Neural progenitor cell (in vitro differentiated cells): Measurements from ENCODE around the gene WASHC2C. TPM values are rescaled to one million over a fixed set of nuclear protein-coding genes. Genes with fewer than 3 reads are reported as not detected.
"Not testable (repeated sequence)": the region's sequence is repeated elsewhere in the genome, so short reads cannot be mapped to it uniquely, and the experiment has no call there.

Source experiments
- DNase-seq: peaks from one replicate; pipeline ENCODE4 v3.0.0-alpha.2; 2016; ENCODE audit warnings: low spot score
- H2AFZ ChIP-seq: fragments of 200-600 bp; sonication (generic); replicated peaks from 2 replicates; pipeline ENCODE4 v1.6.1; 2016; ENCODE audit warnings: antibody characterized with exemption
- H3F3A ChIP-seq: fragments of 200-600 bp; sonication (generic); 2 replicates; pipeline ENCODE4 v1.6.1; 2016; ENCODE audit warnings: antibody characterized with exemption, low read depth
- H3K27ac ChIP-seq: fragments of 200-600 bp; sonication (generic); 2 replicates; pipeline ENCODE4 v1.5.1; 2016; ENCODE audit warnings: mild to moderate bottlenecking
- H3K27me3 ChIP-seq: fragments of 200-600 bp; sonication (generic); 2 replicates; pipeline ENCODE4 v1.6.1; 2016; ENCODE audit warnings: mild to moderate bottlenecking, moderate library complexity
- H3K36me3 ChIP-seq: fragments of 200-600 bp; sonication (generic); 2 replicates; pipeline ENCODE4 v1.5.1; 2016
- H3K4me1 ChIP-seq: fragments of 200-600 bp; sonication (generic); 2 replicates; pipeline ENCODE4 v1.6.1; 2016; ENCODE audit warnings: mixed run types
- H3K4me2 ChIP-seq: fragments of 200-600 bp; sonication (generic); 2 replicates; pipeline ENCODE4 v1.6.1; 2016
- H3K4me3 ChIP-seq: fragments of 200-600 bp; sonication (generic); 2 replicates; pipeline ENCODE4 v1.5.1; 2016
- H3K79me2 ChIP-seq: fragments of 200-600 bp; sonication (generic); 2 replicates; pipeline ENCODE4 v1.6.1; 2016; ENCODE audit warnings: low read depth
- H3K9ac ChIP-seq: fragments of 200-600 bp; sonication (generic); 2 replicates; pipeline ENCODE4 v1.6.1; 2016
- H3K9me3 ChIP-seq: fragments of 200-600 bp; sonication (generic); 2 replicates; pipeline ENCODE4 v1.5.1; 2016; ENCODE audit warnings: low read depth
- H4K20me1 ChIP-seq: fragments of 200-600 bp; sonication (generic); 2 replicates; pipeline ENCODE4 v1.6.1; 2016; ENCODE audit warnings: low read depth
- H3K27ac Mint-ChIP-seq: 3 replicates; pipeline ENCODE4 v1.8.0; 2021; ENCODE audit warnings: mixed read lengths
- H3K27me3 Mint-ChIP-seq: 2 replicates; pipeline ENCODE4 v1.8.0; 2022; ENCODE audit warnings: low read depth, mild to moderate bottlenecking, inconsistent platforms, moderate library complexity, mixed read lengths; ENCODE audit not compliant: insufficient read depth
- H3K36me3 Mint-ChIP-seq: 3 replicates; pipeline ENCODE4 v1.8.0; 2021; ENCODE audit warnings: mixed read lengths
- H3K4me1 Mint-ChIP-seq: 3 replicates; pipeline ENCODE4 v1.8.0; 2021; ENCODE audit warnings: mixed read lengths
- H3K4me3 Mint-ChIP-seq: 3 replicates; pipeline ENCODE4 v1.8.0; 2021; ENCODE audit warnings: mild to moderate bottlenecking, moderate library complexity, mixed read lengths
- H3K9me3 Mint-ChIP-seq: 3 replicates; pipeline ENCODE4 v1.8.0; 2020; ENCODE audit warnings: mixed read lengths
- total RNA-seq: library from RNA; depleted of rRNA; stranded (reverse); fragments of >200 nt; gene quantifications from 2 replicates; pipeline ENCODE4 v1.2.3, GENCODE V29; 2015; ENCODE audit warnings: low replicate concordance
- TF ChIP-seq, protein P1 (sequence below): fragments of 200-600 bp; sonication (generic); IDR thresholded peaks from 2 replicates; pipeline ENCODE4 v1.5.1; 2017; ENCODE audit warnings: antibody characterized with exemption, mild to moderate bottlenecking

WASHC2C gene
- total RNA-seq, 1 donor from 2014 or later: 33.0 TPM

DNA sequence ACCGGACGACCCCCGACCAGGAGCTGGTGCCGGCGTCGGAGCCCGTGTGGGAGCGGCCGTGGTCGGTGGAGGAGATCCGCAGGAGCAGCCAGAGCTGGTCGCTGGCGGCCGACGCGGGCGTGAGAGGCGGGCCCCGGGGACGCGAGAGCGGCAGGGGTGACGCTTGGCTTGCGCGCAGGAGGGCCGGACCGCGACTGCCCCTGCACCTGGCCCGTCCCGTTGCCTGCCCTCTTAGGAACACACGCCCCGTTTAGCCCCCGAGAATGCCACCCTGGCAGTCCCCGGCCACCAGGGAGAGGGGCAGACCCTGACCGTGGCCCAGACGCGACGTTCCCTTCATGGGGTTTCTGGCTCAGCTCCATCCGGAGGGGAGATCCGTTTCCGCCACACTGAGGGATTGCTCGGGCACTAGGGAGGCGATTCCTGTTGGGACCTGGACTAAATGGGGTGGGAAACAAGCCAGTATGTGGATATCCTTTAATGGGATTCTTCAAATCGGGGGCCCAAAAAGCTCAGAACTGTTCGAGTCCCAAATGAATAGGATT is 427 bp downstream of the WASHC2C start:
- peak overlapping the region; percentile 84 for H3K9ac ChIP-seq
- not testable (repeated sequence) for H3K27ac Mint-ChIP-seq

DNA sequence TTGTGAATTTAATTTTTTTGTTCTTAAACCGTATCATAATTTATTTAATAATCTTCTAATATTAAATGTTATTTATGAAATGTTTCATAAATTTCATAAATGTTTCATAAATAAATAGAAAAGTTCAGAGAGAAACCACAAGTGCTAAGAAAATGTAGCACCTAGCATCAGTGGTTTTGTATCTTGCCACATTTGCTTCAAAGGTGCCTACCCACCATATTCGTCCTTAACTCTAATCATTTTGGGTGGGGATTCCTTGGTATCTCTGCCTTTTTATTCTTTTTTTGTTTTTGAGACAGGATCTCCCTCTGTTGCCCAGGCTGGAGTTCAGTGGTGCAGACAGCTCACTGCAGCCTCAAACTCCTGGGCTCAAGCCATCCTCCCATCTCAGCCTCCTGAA is 7.4 kb downstream of the WASHC2C start:
- H3K4me1 ChIP-seq, H3K27ac ChIP-seq, DNase-seq, H3K9ac ChIP-seq, H3K27me3 ChIP-seq, H3F3A ChIP-seq, H3K36me3 ChIP-seq, H3K4me3 ChIP-seq, H3K27me3 Mint-ChIP-seq, H3K79me2 ChIP-seq, H3K9me3 Mint-ChIP-seq, H3K9me3 ChIP-seq, H3K4me1 Mint-ChIP-seq, H4K20me1 ChIP-seq, H3K27ac Mint-ChIP-seq, H3K4me3 Mint-ChIP-seq, H3K36me3 Mint-ChIP-seq, H3K4me2 ChIP-seq, H2AFZ ChIP-seq: not testable (repeated sequence)

More for the DNA sequence above, 427 bp downstream of the WASHC2C start:
- H3K79me2 ChIP-seq, H3K4me1 ChIP-seq, H3K9me3 ChIP-seq, H3K36me3 Mint-ChIP-seq, DNase-seq, H4K20me1 ChIP-seq, H3F3A ChIP-seq, H3K27me3 ChIP-seq, H3K27me3 Mint-ChIP-seq, H3K36me3 ChIP-seq, H3K27ac ChIP-seq, H3K4me1 Mint-ChIP-seq, H3K9me3 Mint-ChIP-seq: not testable (repeated sequence)
- H3K4me2 ChIP-seq: peak overlapping the region; percentile 72
- peak overlapping the region; percentile 82 for H2AFZ ChIP-seq
- H3K4me3 ChIP-seq: peak overlapping the region; percentile 70
- peak overlapping the region; percentile 84 for H3K4me3 Mint-ChIP-seq

DNA sequence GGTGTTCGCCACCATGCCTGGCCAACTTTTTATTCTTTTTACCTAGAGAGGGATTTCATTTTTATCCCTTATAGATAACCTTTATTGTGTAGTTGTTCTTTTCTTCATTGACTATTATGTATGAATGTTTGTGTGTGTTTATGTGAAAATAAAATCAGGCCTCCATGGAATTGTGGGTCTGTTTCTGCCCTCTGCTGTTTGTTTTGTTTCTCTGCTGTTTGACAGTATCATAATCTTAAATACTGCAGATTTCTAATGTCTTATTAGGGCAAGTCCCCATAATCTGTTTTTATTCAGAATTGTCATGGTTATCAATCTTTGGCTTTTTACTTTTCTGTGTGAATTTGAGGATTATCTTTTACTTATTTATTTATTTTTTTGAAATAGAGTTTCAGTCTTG is 7.8 kb downstream of the WASHC2C start:
- not testable (repeated sequence) for H3K4me3 Mint-ChIP-seq, H3K4me1 ChIP-seq, H3K36me3 Mint-ChIP-seq, H3K27me3 ChIP-seq, H3K27me3 Mint-ChIP-seq, H3K27ac ChIP-seq, H3F3A ChIP-seq, DNase-seq, H4K20me1 ChIP-seq, H3K4me3 ChIP-seq, H2AFZ ChIP-seq, H3K4me2 ChIP-seq, H3K9me3 Mint-ChIP-seq, H3K27ac Mint-ChIP-seq, H3K79me2 ChIP-seq, H3K9me3 ChIP-seq, H3K9ac ChIP-seq, H3K4me1 Mint-ChIP-seq, H3K36me3 ChIP-seq
- TF ChIP-seq, protein P1, sequence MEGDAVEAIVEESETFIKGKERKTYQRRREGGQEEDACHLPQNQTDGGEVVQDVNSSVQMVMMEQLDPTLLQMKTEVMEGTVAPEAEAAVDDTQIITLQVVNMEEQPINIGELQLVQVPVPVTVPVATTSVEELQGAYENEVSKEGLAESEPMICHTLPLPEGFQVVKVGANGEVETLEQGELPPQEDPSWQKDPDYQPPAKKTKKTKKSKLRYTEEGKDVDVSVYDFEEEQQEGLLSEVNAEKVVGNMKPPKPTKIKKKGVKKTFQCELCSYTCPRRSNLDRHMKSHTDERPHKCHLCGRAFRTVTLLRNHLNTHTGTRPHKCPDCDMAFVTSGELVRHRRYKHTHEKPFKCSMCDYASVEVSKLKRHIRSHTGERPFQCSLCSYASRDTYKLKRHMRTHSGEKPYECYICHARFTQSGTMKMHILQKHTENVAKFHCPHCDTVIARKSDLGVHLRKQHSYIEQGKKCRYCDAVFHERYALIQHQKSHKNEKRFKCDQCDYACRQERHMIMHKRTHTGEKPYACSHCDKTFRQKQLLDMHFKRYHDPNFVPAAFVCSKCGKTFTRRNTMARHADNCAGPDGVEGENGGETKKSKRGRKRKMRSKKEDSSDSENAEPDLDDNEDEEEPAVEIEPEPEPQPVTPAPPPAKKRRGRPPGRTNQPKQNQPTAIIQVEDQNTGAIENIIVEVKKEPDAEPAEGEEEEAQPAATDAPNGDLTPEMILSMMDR: peak; percentile 33

DNA sequence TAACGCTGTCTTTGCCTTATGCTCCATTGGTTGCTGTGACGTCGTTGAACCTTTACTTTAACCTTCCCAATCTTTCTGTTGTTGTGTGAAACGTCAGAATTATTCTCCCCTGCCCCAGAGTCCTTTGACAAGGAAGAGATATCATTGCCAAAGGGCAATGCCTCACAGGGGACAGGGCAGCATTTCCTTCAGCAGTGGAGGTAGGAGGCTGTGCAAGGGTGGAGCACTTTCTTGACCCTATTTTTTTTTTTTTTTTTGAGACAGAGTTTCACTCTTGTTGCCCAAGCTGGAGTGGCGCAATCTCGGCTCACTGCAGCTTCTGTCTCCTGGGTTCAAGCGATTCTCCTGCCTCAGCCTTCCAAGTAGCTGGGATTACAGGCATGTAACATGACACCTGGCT is 14.5 kb downstream of the WASHC2C start:
- not testable (repeated sequence) for H3K27me3 Mint-ChIP-seq, H4K20me1 ChIP-seq, H3K79me2 ChIP-seq, H3K9ac ChIP-seq, H3K27ac ChIP-seq, H3K4me1 ChIP-seq, H3K4me2 ChIP-seq, H3K9me3 Mint-ChIP-seq, H3K36me3 ChIP-seq, H3K36me3 Mint-ChIP-seq, H3K9me3 ChIP-seq, H3K4me3 Mint-ChIP-seq, H3K4me1 Mint-ChIP-seq, DNase-seq, H3F3A ChIP-seq, H3K27ac Mint-ChIP-seq, H2AFZ ChIP-seq, H3K4me3 ChIP-seq, H3K27me3 ChIP-seq

DNA sequence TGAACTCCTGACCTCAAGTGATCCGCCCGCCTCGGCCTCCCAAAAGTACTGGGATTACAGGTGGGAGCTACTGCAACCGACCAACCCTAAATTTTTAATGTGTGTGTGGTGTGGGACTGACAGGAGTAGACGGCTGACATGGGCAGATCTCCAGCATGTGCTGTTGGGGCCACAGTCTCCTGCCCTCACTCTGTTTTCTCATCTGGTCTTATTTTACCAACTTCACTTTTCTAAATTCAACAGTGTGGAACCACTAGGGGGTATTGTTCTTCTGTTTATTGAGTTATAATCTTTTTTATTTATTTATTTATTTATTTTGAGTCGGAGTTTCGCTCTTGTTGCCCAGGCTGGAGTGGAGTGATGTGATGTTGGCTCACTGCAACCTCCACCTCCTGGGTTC is 14.9 kb downstream of the WASHC2C start:
- not testable (repeated sequence) for H3K4me1 Mint-ChIP-seq, H3K79me2 ChIP-seq, DNase-seq, H4K20me1 ChIP-seq, H3K4me3 ChIP-seq, H3K27me3 ChIP-seq, H3K27ac ChIP-seq, H3K27ac Mint-ChIP-seq, H3K4me3 Mint-ChIP-seq, H3K9ac ChIP-seq, H3F3A ChIP-seq, H3K4me2 ChIP-seq, H3K27me3 Mint-ChIP-seq, H3K36me3 ChIP-seq, H2AFZ ChIP-seq, H3K9me3 ChIP-seq, H3K36me3 Mint-ChIP-seq, H3K4me1 ChIP-seq, H3K9me3 Mint-ChIP-seq

DNA sequence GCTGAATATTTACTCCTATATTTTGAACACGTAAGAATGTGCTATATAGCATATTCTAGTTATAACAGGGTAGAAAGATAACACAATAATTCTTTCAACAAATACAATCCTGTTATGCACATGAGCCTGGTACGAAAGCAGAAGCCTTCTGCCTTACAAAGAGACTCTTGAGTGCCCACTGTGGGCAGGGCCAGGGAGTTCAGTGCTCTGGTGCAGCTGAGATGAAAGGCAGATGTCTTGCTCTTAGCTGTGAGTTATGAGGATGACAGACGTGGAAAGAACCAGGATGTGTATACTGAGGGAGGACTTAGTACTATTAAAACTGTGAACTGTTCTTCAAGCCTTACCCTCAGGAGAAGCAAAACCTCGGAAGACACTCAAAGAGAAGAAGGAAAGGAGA is 24.1 kb downstream of the WASHC2C start:
- not testable (repeated sequence) for H4K20me1 ChIP-seq, DNase-seq, H3K27ac Mint-ChIP-seq, H3K4me3 ChIP-seq, H3K36me3 ChIP-seq, H2AFZ ChIP-seq, H3K36me3 Mint-ChIP-seq, H3K9ac ChIP-seq, H3K27me3 ChIP-seq, H3F3A ChIP-seq, H3K4me3 Mint-ChIP-seq, H3K4me2 ChIP-seq, H3K27ac ChIP-seq, H3K4me1 Mint-ChIP-seq, H3K4me1 ChIP-seq, H3K9me3 Mint-ChIP-seq, H3K9me3 ChIP-seq, H3K27me3 Mint-ChIP-seq, H3K79me2 ChIP-seq

DNA sequence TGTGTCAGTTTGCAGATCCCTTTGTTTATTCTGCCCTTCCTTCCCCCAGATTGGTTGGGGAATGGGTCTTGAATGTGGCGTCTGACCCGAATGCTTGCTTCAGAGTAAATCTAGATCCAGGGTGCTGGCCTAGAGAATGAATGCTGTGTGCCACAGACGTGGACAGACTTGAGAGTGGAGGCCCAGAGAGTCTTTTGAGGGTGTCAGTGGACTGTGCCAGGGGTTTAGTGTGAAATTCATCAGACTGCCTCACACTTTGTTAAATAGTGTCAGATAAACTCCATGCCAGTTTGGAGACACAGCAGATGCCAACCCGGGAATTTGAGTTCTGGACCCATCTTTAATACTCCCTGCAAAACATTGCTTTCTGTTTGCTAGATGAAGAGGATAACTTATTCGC is 25.1 kb downstream of the WASHC2C start:
- not testable (repeated sequence) for H3K9me3 Mint-ChIP-seq, H3K4me2 ChIP-seq, H3K27ac Mint-ChIP-seq, H3K4me3 Mint-ChIP-seq, H3K27me3 ChIP-seq, DNase-seq, H3F3A ChIP-seq, H3K4me1 ChIP-seq, H3K9ac ChIP-seq, H3K79me2 ChIP-seq, H3K9me3 ChIP-seq, H4K20me1 ChIP-seq, H2AFZ ChIP-seq, H3K4me1 Mint-ChIP-seq, H3K36me3 Mint-ChIP-seq, H3K36me3 ChIP-seq, H3K27ac ChIP-seq, H3K4me3 ChIP-seq, H3K27me3 Mint-ChIP-seq

DNA sequence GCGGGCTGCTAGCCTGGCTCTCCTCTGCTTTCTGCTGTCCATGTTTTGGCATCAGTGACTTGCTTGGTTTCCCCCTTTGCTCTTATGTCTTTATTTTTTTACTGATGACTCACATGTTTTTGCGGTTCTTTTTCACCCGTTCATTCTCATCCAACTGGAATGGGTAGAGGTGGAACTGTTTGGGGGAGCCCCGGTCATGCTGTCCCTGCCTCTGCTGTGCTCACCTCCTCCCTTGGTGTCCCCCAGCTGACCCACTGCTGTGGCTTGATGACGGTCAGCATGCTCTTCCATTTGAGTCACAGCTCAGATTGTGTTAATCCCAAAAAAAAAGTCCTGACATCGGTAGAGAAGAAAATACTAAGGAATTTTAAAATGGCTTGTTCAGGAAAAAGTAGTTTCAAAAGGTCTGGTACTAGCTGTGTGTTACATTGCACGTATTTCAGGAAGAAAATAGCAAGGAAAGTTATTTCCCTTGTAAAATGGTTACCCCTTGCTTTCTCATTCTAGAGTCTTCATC is 27.0 kb downstream of the WASHC2C start:
- H3K27me3 ChIP-seq, H3K79me2 ChIP-seq, H3K4me3 Mint-ChIP-seq, H3K9me3 ChIP-seq, H3K27me3 Mint-ChIP-seq, H3K27ac Mint-ChIP-seq, H3F3A ChIP-seq, H3K4me2 ChIP-seq, H3K36me3 ChIP-seq, DNase-seq, H3K4me1 ChIP-seq, H3K4me3 ChIP-seq, H4K20me1 ChIP-seq, H3K9ac ChIP-seq, H3K27ac ChIP-seq, H3K9me3 Mint-ChIP-seq, H2AFZ ChIP-seq, H3K36me3 Mint-ChIP-seq, H3K4me1 Mint-ChIP-seq: not testable (repeated sequence)
